HUES48 (cell line): Measurements from ENCODE around the gene FAM210B.
"Not testable (repeated sequence)": the region's sequence is repeated elsewhere in the genome, so short reads cannot be mapped to it uniquely, and the experiment has no call there.

Source experiments
- H3K27ac ChIP-seq: one replicate; pipeline ENCODE4 v1.7.0; 2013; ENCODE audit warnings: low read depth, low read length, inconsistent platforms
- H3K27me3 ChIP-seq: 2 replicates; pipeline ENCODE4 v1.6.1; 2013; ENCODE audit warnings: mild to moderate bottlenecking, low read length; ENCODE audit not compliant: control insufficient read depth, insufficient read depth
- H3K36me3 ChIP-seq: 2 replicates; pipeline ENCODE4 v1.6.1; 2013; ENCODE audit warnings: low read length; ENCODE audit not compliant: control insufficient read depth, insufficient read depth
- H3K4me1 ChIP-seq: 2 replicates; pipeline ENCODE4 v1.6.1; 2013; ENCODE audit warnings: mild to moderate bottlenecking, low read length; ENCODE audit not compliant: control insufficient read depth, insufficient read depth
- H3K4me3 ChIP-seq: 2 replicates; pipeline ENCODE4 v1.5.1; 2013; ENCODE audit warnings: mild to moderate bottlenecking, low read depth, low read length
- H3K9ac ChIP-seq: 2 replicates; pipeline ENCODE4 v1.6.1; 2013; ENCODE audit warnings: mild to moderate bottlenecking, low read depth, low read length, moderate library complexity
- H3K9me3 ChIP-seq: 2 replicates; pipeline ENCODE4 v1.6.1; 2013; ENCODE audit warnings: low read length; ENCODE audit not compliant: control insufficient read depth, insufficient read depth

The FAM210B gene

DNA sequence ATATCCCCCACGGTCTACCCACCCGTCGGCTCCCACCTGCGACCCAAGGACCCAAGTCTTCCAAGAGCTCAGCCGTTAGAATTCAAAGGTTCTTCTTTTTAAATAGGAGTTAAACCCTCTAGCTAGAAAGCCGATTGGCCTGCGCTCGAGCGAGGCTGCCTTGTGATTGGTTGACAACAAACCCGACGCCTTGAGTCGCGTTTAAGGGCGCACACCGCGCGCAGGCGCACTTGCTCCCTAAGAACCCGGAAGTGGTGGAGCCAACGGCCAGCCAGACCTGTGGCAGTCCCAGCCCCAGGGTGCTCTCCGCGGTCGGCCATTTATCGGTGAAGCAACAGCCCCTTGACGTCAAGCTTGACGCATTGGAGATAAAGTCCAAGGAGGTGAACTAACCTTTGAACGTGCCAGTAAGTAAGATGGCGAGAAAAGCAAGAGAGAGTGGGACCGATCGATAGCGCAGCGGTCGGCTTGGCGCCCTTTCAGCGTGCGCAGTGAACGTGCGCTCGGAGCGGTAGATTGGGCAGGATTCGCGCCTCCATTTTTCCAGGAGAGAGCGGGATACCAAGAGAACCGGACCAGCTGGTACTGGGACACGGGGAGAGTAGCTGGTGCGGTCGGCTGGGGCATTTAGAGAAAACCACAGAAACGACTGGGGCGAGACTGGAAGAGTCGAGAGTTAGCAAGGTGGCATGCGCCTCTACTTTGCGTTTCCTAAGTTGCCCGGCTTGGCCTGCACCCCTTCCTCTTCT lies 33.5 kb downstream of the FAM210B start, which contains the start of the genes AURKA and CSTF1:
AURKA (minus strand) TSS at position 84 of the 749 bp plus-strand sequence. CDS start 4,018 bp downstream, outside the sequence.
CSTF1 (plus strand) TSS at position 514 of the 749 bp plus-strand sequence. CDS start 2,908 bp downstream, outside the sequence.
- H3K36me3 ChIP-seq = peaks cover 60% of the 10 kb centered on the region
- no peaks in the 10 kb centered on the region for H3K9me3 ChIP-seq
- peak within 1 kb of the TSS; percentile 95 for H3K27ac ChIP-seq
- peak within 1 kb of the TSS; percentile 94 for H3K9ac ChIP-seq
- peak within 1 kb of the TSS; percentile 87 for H3K4me3 ChIP-seq
- H3K4me1 ChIP-seq = peaks cover 10% of the 10 kb centered on the region
- H3K27me3 ChIP-seq = no peaks in the 10 kb centered on the region

DNA sequence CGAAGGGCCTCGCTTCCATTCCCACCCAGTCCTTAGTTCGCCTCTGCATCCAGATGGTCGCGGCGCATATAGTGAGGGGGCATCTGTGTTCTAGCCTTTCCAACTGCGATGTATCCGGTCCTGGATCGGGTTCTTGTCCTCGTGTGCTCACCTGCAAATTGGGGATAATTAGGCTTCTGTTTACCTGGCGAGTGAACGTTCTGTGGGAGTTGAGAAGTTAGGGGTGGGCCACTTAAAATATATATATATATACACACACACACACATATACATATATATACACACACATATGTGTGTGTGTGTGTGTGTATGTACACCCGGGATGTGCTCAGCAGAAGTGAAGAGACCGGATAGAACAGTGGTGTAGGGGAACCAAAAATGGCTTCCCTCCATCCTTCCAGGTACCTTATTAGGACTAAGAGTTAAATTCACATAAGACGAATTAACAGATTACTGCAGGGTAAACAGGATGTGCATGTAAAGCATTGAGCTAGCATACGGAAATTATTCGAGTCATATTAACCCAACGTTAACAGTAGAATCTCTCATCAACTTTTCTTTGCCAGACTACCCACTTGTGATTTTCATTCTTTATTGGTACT lies 34.2 kb downstream of the FAM210B start:
- Histone ChIP-seq H3K9ac (peak overlapping the region; percentile 94), H3K9me3 (no peaks in the 10 kb centered on the region), H3K4me1 (peaks cover 10% of the 10 kb centered on the region), H3K27me3 (no peaks in the 10 kb centered on the region), H3K4me3 (peak overlapping the region; percentile 87), H3K36me3 (peaks cover 60% of the 10 kb centered on the region), H3K27ac (peak overlapping the region; percentile 95)

DNA sequence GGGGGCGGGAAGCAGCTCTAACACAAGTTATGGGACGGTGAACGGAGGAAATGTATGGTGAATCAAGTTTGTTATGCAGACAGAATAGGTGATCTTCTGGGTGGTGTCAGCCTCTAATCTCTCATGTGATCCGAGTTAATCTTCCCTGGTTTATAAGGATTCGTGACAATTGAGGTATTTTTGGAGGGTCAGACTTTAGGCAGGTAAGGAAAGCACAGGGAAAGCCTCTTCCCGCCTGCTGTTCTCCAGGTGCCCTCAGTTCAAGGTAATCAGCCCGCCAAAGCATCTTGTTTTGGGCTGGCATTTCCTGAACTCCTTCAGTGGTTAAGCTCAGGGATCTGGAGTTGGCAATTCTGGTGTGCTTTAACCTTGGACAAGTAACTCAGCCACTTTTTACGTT lies 34.9 kb downstream of the FAM210B start:
- peak overlapping the region; percentile 87 for H3K4me3 ChIP-seq
- peaks cover 60% of the 10 kb centered on the region for H3K36me3 ChIP-seq
- H3K9me3 ChIP-seq = no peaks in the 10 kb centered on the region
- H3K4me1 ChIP-seq = peaks cover 10% of the 10 kb centered on the region
- no peak overlapping the region for H3K27ac ChIP-seq
- H3K9ac ChIP-seq = peak overlapping the region; percentile 94; the same call in 1 of the 2 replicates
- H3K27me3 ChIP-seq = no peaks in the 10 kb centered on the region

DNA sequence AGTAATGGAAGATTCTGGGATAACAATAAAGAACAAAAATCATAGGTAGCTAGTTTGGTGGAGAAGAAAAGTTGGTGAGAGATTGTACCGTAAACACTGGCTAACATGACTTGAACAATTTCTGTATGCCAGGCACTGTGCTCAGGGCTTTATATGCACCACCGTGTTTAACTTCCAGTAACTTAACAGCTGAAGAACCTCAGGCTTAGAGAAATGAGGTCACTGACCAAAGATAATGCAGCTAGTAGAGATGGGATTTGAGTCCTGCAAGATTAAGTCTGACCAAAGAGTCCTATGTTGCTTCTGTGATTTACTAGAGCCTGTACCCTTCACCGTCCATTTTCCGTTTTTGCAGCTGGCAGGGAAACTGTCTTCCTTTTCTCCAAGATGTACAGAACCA lies 36.4 kb downstream of the FAM210B start:
- peaks cover 60% of the 10 kb centered on the region for H3K36me3 ChIP-seq
- H3K9ac ChIP-seq = no peak overlapping the region
- no peaks in the 10 kb centered on the region for H3K27me3 ChIP-seq
- H3K9me3 ChIP-seq = no peaks in the 10 kb centered on the region
- peaks cover 10% of the 10 kb centered on the region for H3K4me1 ChIP-seq
- no peak overlapping the region for H3K4me3 ChIP-seq
- H3K27ac ChIP-seq = no peak overlapping the region

DNA sequence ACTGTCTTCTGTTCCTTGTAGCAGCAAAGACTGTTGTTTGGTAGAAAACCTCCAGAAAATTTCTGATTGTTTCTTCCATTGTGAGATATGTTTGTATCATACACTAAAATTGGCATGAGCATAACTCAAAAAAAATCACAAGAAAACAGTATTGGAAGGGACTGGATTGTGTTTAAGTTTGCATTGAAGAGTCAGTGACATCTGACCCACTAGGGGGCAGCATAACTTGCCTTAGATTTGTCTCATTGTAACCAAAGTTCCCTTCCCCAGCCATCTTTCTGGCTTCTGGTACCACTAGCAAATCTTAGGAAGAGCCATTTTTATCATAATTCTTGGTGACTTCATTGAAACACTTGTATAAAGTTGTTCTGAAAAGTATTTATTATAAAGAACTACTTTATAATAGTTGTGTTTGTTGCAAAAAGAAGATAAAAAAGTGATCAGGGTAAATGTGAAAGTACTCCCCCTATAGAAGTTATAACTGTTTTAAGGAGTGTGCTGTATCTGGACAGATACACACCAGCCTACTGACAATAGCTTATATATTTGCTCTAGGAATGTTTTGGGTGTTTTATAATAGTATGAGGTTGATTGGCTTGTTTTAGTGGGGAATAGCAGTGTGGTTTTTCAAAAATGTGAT lies 41.3 kb downstream of the FAM210B start:
- Histone ChIP-seq H3K9me3 (no peaks in the 10 kb centered on the region), H3K9ac (no peak overlapping the region), H3K4me3 (no peak overlapping the region), H3K36me3 (peaks cover 95% of the 10 kb centered on the region), H3K27me3 (no peaks in the 10 kb centered on the region), H3K27ac (no peak overlapping the region), H3K4me1 (no peaks in the 10 kb centered on the region)

DNA sequence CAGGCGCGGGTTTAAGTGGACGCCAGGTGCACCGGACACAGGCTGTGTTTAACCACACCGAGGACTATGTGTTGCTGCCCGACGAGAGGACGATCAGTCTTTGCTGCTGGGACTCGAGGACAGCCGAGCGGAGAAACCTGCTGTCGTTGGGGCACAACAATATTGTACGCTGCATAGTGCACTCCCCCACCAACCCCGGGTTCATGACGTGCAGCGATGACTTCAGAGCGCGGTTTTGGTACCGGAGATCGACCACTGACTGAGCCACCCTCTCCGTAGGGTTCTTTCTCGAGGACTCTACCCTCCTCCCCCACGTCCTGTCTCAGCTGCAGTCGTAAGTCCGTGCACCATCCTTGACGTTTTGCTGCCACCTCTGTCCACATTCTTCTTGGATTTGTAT lies 44.7 kb downstream of the FAM210B start:
- Histone ChIP-seq H3K27me3 (no peaks in the 10 kb centered on the region), H3K27ac (no peak overlapping the region), H3K4me1 (no peaks in the 10 kb centered on the region), H3K9ac (no peak overlapping the region), H3K36me3 (peaks cover 88% of the 10 kb centered on the region), H3K9me3 (no peaks in the 10 kb centered on the region), H3K4me3 (no peak overlapping the region)

DNA sequence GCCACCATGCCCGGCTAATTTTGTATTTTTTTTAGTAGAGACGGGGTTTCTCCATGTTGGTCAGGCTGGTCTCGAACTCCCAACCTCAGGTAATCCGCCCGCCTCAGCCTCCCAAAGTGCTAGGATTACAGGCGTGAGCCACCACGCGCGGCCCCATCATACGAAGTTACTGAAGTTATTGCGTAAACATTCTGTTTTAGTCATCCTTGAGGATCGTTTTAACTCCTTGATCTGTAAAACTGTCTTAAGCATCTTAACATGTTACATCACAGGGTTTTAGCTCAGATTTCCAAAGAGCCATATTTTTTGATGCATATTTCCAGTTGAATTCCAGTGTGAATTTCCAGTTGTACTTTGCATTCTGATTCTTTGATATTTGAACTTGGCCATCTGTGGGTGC lies 46.6 kb downstream of the FAM210B start:
- not testable (repeated sequence) for H3K27ac ChIP-seq, H3K4me1 ChIP-seq, H3K9ac ChIP-seq, H3K4me3 ChIP-seq, H3K9me3 ChIP-seq, H3K27me3 ChIP-seq
- peaks cover 73% of the 10 kb centered on the region for H3K36me3 ChIP-seq

DNA sequence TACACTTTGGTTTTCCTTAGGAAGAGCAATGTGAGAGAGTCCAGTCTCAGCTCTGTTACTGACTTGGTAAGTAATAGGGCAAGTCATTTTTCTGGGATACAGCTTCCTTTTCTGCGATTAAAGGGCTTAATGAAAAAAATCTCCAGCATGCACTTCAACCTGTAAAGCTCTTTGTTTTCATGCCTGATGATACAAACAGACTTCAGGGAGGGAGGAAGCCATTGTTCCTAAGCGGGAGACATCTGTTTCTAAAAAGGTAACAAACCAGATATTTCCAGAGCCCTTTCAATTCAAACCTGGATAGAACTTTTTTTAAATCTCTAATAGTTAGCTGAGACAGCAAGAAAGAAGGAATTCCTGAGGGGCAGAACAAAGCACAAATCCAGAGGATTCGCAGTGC lies 48.1 kb downstream of the FAM210B start:
- no peaks in the 10 kb centered on the region for H3K9me3 ChIP-seq
- no peak overlapping the region for H3K4me3 ChIP-seq
- no peak overlapping the region for H3K9ac ChIP-seq
- peaks cover 59% of the 10 kb centered on the region for H3K36me3 ChIP-seq
- H3K27ac ChIP-seq = no peak overlapping the region
- no peaks in the 10 kb centered on the region for H3K4me1 ChIP-seq
- H3K27me3 ChIP-seq = no peaks in the 10 kb centered on the region

DNA sequence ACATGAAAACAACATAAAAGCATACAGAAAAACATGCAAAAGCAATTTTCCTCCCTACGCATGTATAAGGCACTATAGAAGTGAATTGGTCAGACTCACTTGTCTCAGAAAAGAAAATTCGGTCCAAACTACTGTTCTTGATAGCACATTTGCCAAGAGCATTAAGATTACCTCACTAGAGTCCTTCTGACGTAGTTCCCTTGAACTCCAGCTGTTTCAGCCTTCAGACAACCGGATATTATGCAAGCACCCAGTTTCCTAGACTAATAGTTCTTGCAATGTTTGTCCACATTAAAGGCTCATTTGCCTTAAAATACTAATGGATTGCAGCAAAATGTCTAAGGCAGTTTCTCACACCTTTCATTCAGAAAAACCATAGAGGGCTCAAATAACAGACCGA lies 50.7 kb downstream of the FAM210B start:
- no peaks in the 10 kb centered on the region for H3K4me1 ChIP-seq
- H3K9me3 ChIP-seq = no peaks in the 10 kb centered on the region
- peaks cover 34% of the 10 kb centered on the region for H3K36me3 ChIP-seq
- H3K9ac ChIP-seq = no peak overlapping the region
- no peaks in the 10 kb centered on the region for H3K27me3 ChIP-seq
- H3K4me3 ChIP-seq = no peak overlapping the region
- H3K27ac ChIP-seq = no peak overlapping the region

DNA sequence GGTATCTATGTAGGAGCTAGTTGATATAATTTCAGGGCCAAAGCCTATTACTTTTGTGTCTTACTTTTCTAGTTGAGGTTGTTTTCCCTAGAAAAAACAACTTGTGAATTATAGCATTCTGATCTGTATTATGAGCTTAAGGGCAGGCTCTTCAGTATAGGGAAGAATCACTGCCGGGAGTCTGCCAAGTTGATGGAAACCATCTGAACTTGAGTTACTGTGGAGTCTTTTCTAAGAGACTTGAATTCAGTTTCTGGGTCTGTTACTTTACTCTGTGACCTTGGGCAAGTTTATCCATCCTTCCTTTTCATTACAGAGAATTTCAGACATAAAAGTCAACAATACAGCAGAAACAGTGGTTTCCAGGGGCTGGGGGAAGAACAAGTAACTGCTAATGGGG lies 51.2 kb downstream of the FAM210B start:
- no peaks in the 10 kb centered on the region for H3K27me3 ChIP-seq
- peaks cover 31% of the 10 kb centered on the region for H3K36me3 ChIP-seq
- H3K4me1 ChIP-seq = no peaks in the 10 kb centered on the region
- H3K9me3 ChIP-seq = no peaks in the 10 kb centered on the region
- no peak overlapping the region for H3K4me3 ChIP-seq
- no peak overlapping the region for H3K9ac ChIP-seq
- no peak overlapping the region for H3K27ac ChIP-seq

DNA sequence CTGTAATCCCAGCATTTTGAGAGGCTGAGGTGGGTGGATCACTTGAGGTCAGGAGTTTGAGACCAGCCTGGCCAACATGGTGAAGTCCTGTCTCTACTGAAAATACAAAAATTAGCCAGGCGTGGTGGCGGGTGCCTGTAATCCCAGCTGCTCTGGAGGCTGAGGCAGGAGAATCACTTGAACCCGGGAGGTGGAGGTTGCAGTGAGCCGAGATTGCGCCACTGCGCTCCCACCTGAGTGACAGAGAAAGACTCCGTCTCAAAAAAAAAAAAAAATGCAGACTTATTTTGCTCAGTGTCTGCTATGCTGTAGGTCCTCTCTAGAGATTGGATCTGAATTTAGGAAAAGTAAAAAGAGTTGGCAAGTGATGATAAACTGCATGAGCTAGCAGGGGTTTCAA lies 52.5 kb downstream of the FAM210B start:
- not testable (repeated sequence) for H3K4me1 ChIP-seq, H3K27ac ChIP-seq, H3K9ac ChIP-seq, H3K4me3 ChIP-seq, H3K27me3 ChIP-seq, H3K9me3 ChIP-seq
- peaks cover 19% of the 10 kb centered on the region for H3K36me3 ChIP-seq
